Suprapubic skin (tissue), 4 donors: ENCODE measurements around the gene RPL39L.

Experiments used
- CTCF ChIP-seq, 2 donors: fragments of 200-600 bp in 1 of 2; fragments of 450-650 bp in 1 of 2; sonication (generic) in 1 of 2; IDR thresholded peaks; one replicate each; pipeline ENCODE4 v1.5.1; 2016 to 2019; ENCODE audit warnings: antibody characterized with exemption in 2 of 2, mild to moderate bottlenecking in 1 of 2, moderate library complexity in 1 of 2
- EP300 ChIP-seq: sonication (generic); formaldehyde crosslinking; IDR thresholded peaks from one replicate; pipeline ENCODE4 v1.6.1; 2017; ENCODE audit warnings: antibody characterized with exemption
- POLR2A ChIP-seq, 2 donors: fragments of 450-650 bp; IDR thresholded peaks; one replicate each; pipeline ENCODE4 v1.6.1; 2017; ENCODE audit warnings: antibody characterized with exemption in 2 of 2, mild to moderate bottlenecking in 2 of 2, moderate library complexity in 2 of 2
- POLR2AphosphoS5 ChIP-seq, 3 donors: sonication (generic); formaldehyde crosslinking; IDR thresholded peaks; one replicate each; pipeline ENCODE4 v1.6.1; 2017; ENCODE audit warnings: antibody characterized with exemption in 3 of 3

- TF ChIP-seq CTCF (IDR thresholded peaks at IDR 0.05) (no peak), POLR2A (IDR thresholded peaks at IDR 0.05) (no peak), EP300 (no peak), POLR2AphosphoS5 (IDR thresholded peaks at IDR 0.05) (no peak)
These were observed 30.1 kb upstream of the RPL39L start for GRCh38 chr3:187169231-187169960.
